HepG2 (cell line): Measurements from ENCODE around the gene SCN8A. TPM values are rescaled to one million over a fixed set of nuclear protein-coding genes. Genes with fewer than 3 reads are reported as not detected.

Source experiments
- GATAD2A ChIP-seq: IDR thresholded peaks from 2 replicates; pipeline ENCODE4 v1.6.1; 2016
- HNRNPUL1 ChIP-seq: fragments of 200-400 bp; formaldehyde crosslinking; IDR thresholded peaks from 2 replicates; pipeline ENCODE4 v1.6.1; 2017; ENCODE audit warnings: low read depth, mild to moderate bottlenecking, low read length, moderate library complexity
- KLF13 ChIP-seq: sonication (generic); formaldehyde crosslinking; IDR thresholded peaks from 2 replicates; pipeline ENCODE4 v1.4.0; 2020; ENCODE audit warnings: mild to moderate bottlenecking, missing genetic modification reagents
- KMT2A ChIP-seq: sonication (generic); formaldehyde crosslinking; IDR thresholded peaks from 2 replicates; pipeline ENCODE4 v1.4.0; 2020; ENCODE audit warnings: missing genetic modification reagents
- NCOA1 ChIP-seq: sonication (generic); formaldehyde crosslinking; IDR thresholded peaks from 2 replicates; pipeline ENCODE4 v1.9.0; 2021; ENCODE audit warnings: missing genetic modification reagents
- RARA ChIP-seq: IDR thresholded peaks from 2 replicates; pipeline ENCODE4 v1.6.1; 2016; ENCODE audit warnings: missing genetic modification reagents, missing compliant biosample characterization
- SMAD3 ChIP-seq: sonication (generic); formaldehyde crosslinking; IDR thresholded peaks from 2 replicates; pipeline ENCODE4 v1.4.0; 2020; ENCODE audit warnings: missing genetic modification reagents
- UBTF ChIP-seq: sonication (generic); formaldehyde crosslinking; IDR thresholded peaks from 2 replicates; pipeline ENCODE4 v1.4.0; 2020; ENCODE audit warnings: mild to moderate bottlenecking, missing genetic modification reagents
- ZBTB14 ChIP-seq: sonication (generic); formaldehyde crosslinking; IDR thresholded peaks from 2 replicates; pipeline ENCODE4 v1.4.0; 2020; ENCODE audit warnings: missing genetic modification reagents
- ZBTB25 ChIP-seq: IDR thresholded peaks from 2 replicates; pipeline ENCODE4 v1.6.1; 2018; ENCODE audit warnings: missing genetic modification reagents
- ZKSCAN5 ChIP-seq: sonication (generic); formaldehyde crosslinking; IDR thresholded peaks from 2 replicates; pipeline ENCODE4 v1.5.1; 2020; ENCODE audit warnings: mild to moderate bottlenecking, missing genetic modification reagents
- ZNF317 ChIP-seq: sonication (generic); formaldehyde crosslinking; IDR thresholded peaks from 2 replicates; pipeline ENCODE4 v1.5.0; 2020; ENCODE audit warnings: mild to moderate bottlenecking, missing genetic modification reagents
- ZNF484 ChIP-seq: sonication (generic); formaldehyde crosslinking; IDR thresholded peaks from 2 replicates; pipeline ENCODE4 v1.5.1; 2020; ENCODE audit warnings: mild to moderate bottlenecking, low read depth, missing genetic modification reagents, borderline replicate concordance
- ZNF580 ChIP-seq: IDR thresholded peaks from 2 replicates; pipeline ENCODE4 v1.6.1; 2016; ENCODE audit warnings: low read depth, borderline replicate concordance
- ZNF781 ChIP-seq: sonication (generic); formaldehyde crosslinking; IDR thresholded peaks from 2 replicates; pipeline ENCODE4 v1.5.1; 2020; ENCODE audit warnings: borderline replicate concordance, mild to moderate bottlenecking, missing genetic modification reagents; ENCODE audit errors: not compliant biosample characterization
- ZNF839 ChIP-seq: sonication (generic); formaldehyde crosslinking; IDR thresholded peaks from 2 replicates; pipeline ENCODE4 v1.4.0; 2020; ENCODE audit warnings: missing genetic modification reagents, mild to moderate bottlenecking, borderline replicate concordance
- polyA plus RNA-seq, 8 experiments: library from polyadenylated mRNA; depleted of rRNA in 3 of 8; stranded (reverse) in 7 of 8; unstranded in 1 of 8; fragments of >200 nt; fragmentation: Illumina TruSeq in 4 of 8; extraction: Trizol in 4 of 8; gene quantifications; 2 replicates each; pipeline versions ENCODE4 v1.2.1 to v1.2.3, GENCODE V29; 2011 to 2016; ENCODE audit warnings: low read depth in 4 of 8, missing spikeins in 1 of 8, mixed read lengths in 1 of 8; ENCODE audit not compliant: insufficient read depth in 1 of 8
- total RNA-seq, 5 experiments: library from RNA; depleted of rRNA; stranded (reverse); fragments of >200 nt; fragmentation: Illumina TruSeq; extraction: Trizol; gene quantifications; 2 replicates each; pipeline ENCODE4 v1.2.3, GENCODE V29; 2016; ENCODE audit warnings: low read depth in 1 of 5
- TF ChIP-seq, protein P1 (sequence below): sonication (generic); formaldehyde crosslinking; conservative IDR thresholded peaks from 2 replicates; pipeline ENCODE4 v1.8.0; 2022; ENCODE audit warnings: mild to moderate bottlenecking, moderate library complexity, missing genetic modification reagents
- TF ChIP-seq, protein P2 (sequence below), 2 experiments: IDR thresholded peaks; 2 replicates each; pipeline ENCODE4 v1.6.1; 2011 to 2012; ENCODE audit warnings: low read length in 2 of 2, borderline replicate concordance in 1 of 2, low read depth in 1 of 2, mild to moderate bottlenecking in 1 of 2, moderate library complexity in 1 of 2

SCN8A gene
- total and polyA plus RNA-seq, 2 of the 13 experiments (the other 11 are each of a cell fraction or from before 2014, with no cell fraction given): 0.57 to 1.4 TPM

DNA sequence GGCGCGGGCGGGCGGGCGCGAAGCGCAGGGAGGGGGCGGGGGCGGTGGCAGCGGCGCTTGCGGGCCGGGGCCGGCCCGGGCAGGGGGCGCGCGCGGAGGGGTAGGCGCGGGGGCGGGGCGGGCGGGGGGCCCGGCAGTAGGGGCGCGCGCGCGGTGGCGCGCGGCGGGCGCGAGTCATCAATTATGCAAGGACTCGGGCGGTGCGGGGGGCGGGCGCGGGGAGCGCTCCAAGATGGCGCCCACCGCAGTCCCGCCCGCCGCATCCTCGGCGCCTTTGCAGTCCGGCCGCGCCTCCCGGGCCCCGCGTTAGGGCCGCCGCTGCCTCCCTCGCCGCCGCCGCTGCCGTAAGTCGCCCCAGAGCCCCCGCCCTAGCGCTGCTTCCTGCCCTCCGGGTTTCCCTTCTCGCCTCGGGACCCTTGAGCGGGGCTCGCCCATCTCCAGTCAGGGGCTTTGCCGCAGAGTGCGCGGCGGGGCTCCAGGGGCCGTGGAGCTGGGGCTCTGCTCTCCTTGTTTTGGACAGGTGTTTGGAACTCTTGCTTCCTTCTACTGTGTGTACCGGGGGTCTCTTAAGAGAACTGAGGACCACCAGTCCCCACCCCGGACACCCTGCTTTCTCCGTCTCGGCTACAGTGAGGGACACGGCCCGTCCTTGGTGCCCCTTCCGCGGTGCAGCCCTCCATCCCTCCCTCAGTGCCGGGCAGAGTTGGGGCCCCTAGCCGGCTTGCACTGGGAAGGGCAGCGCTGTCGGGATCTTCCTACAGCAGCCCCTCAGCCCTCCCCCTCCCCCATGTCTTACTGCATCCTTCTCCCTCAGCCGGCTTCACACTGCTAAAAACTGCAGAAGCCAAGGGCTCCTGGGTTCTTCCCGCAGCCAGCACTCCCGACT lies at the start of gene SCN8A (continued):
- TF ChIP-seq ZNF781: no peak
- TF ChIP-seq UBTF (CRISPR knock-in tag): peak; percentile 18; the same call in 1 of the 2 replicates
- TF ChIP-seq ZNF839 (CRISPR knock-in tag): no peak
- no peak for TF ChIP-seq ZKSCAN5 (CRISPR knock-in tag)
- no peak for TF ChIP-seq KMT2A (CRISPR knock-in tag)
- no peak for TF ChIP-seq ZNF484 (CRISPR knock-in tag)
- TF ChIP-seq RARA: no peak
- TF ChIP-seq, protein P1, sequence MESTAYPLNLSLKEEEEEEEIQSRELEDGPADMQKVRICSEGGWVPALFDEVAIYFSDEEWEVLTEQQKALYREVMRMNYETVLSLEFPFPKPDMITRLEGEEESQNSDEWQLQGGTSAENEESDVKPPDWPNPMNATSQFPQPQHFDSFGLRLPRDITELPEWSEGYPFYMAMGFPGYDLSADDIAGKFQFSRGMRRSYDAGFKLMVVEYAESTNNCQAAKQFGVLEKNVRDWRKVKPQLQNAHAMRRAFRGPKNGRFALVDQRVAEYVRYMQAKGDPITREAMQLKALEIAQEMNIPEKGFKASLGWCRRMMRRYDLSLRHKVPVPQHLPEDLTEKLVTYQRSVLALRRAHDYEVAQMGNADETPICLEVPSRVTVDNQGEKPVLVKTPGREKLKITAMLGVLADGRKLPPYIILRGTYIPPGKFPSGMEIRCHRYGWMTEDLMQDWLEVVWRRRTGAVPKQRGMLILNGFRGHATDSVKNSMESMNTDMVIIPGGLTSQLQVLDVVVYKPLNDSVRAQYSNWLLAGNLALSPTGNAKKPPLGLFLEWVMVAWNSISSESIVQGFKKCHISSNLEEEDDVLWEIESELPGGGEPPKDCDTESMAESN: peak; percentile 54; the same call in 1 of the 2 replicates
- TF ChIP-seq, protein P2, sequence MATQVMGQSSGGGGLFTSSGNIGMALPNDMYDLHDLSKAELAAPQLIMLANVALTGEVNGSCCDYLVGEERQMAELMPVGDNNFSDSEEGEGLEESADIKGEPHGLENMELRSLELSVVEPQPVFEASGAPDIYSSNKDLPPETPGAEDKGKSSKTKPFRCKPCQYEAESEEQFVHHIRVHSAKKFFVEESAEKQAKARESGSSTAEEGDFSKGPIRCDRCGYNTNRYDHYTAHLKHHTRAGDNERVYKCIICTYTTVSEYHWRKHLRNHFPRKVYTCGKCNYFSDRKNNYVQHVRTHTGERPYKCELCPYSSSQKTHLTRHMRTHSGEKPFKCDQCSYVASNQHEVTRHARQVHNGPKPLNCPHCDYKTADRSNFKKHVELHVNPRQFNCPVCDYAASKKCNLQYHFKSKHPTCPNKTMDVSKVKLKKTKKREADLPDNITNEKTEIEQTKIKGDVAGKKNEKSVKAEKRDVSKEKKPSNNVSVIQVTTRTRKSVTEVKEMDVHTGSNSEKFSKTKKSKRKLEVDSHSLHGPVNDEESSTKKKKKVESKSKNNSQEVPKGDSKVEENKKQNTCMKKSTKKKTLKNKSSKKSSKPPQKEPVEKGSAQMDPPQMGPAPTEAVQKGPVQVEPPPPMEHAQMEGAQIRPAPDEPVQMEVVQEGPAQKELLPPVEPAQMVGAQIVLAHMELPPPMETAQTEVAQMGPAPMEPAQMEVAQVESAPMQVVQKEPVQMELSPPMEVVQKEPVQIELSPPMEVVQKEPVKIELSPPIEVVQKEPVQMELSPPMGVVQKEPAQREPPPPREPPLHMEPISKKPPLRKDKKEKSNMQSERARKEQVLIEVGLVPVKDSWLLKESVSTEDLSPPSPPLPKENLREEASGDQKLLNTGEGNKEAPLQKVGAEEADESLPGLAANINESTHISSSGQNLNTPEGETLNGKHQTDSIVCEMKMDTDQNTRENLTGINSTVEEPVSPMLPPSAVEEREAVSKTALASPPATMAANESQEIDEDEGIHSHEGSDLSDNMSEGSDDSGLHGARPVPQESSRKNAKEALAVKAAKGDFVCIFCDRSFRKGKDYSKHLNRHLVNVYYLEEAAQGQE (IDR thresholded peaks at IDR 0.05; ENCODE audit: borderline replicate concordance in 1 of 2, low read depth in 1 of 2, low read length in 2 of 2): peak in 1 of 2 experiments; percentile 5; a peak in 2 of 4 replicates
- TF ChIP-seq ZNF317 (CRISPR knock-in tag): no peak
- TF ChIP-seq HNRNPUL1: no peak
- no peak for TF ChIP-seq ZBTB25 (CRISPR knock-in tag)
- no peak for TF ChIP-seq GATAD2A (CRISPR knock-in tag)
- TF ChIP-seq SMAD3 (CRISPR knock-in tag): no peak
- no peak for TF ChIP-seq KLF13
- no peak for TF ChIP-seq NCOA1 (CRISPR knock-in tag)
- TF ChIP-seq ZBTB14 (CRISPR knock-in tag): peak; percentile 22; the same call in 1 of the 2 replicates
- no peak for TF ChIP-seq ZNF580
